RWPE1 (cell line): ENCODE data around the gene NT5DC4.
A peak's percentile ranks its signal among the peaks of the same experiment; 100 is the strongest.

Source experiments
- CTCF ChIA-PET: fragments of 350-600 bp; sonication (Branson Sonifier 250); formaldehyde crosslinking; extraction: SDS; loops from one replicate; lab custom pipeline; 2021; lab: Yijun Ruan, JAX
- POLR2A ChIA-PET: fragments of 400-600 bp; formaldehyde crosslinking; extraction: SDS; loops from one replicate; lab custom pipeline; 2020; ENCODE audit warnings: antibody characterized with exemption; ENCODE audit not compliant: low non-redundant PET; lab: Yijun Ruan, JAX
- DNase-seq: peaks from one replicate; pipeline ENCODE4 v3.0.0; 2012; ENCODE audit warnings: low spot score
- H3K27ac ChIP-seq: fragments of 450-650 bp; 2 replicates; pipeline ENCODE4 v1.5.1; 2017
- CTCF ChIP-seq: fragments of 450-650 bp; conservative IDR thresholded peaks from 2 replicates; pipeline ENCODE4 v1.5.1; 2017; ENCODE audit warnings: low read depth, mild to moderate bottlenecking

NT5DC4 gene

GRCh38 chr2:112682101-112682500 lies 38.7 kb upstream of the NT5DC4 start:
- POLR2A ChIA-PET: no interaction called here
- no peak for TF ChIP-seq CTCF
- CTCF ChIA-PET: interaction anchor here (0.9 kb wide), 1 partner anchor 45 kb away, joined by 4 read pairs; no protein-coding TSS in a partner anchor
- peak overlapping the region; percentile 52; the same call in 1 of the 2 replicates for H3K27ac ChIP-seq
- no peak for DNase-seq

- ChIA-PET CTCF (interaction anchor here (0.6 to 1.2 kb wide), 2 partner anchors 28 to 250 kb away, joined by 3 to 4 read pairs; partner anchors contain the start of gene RGPD8), POLR2A (no interaction called here)
- no peak for TF ChIP-seq CTCF
- DNase-seq: no peak
- no peak overlapping the region; the same call in 1 of the 2 replicates for H3K27ac ChIP-seq
Observed at GRCh38 chr2:112683550-112684414, 37.0 kb upstream of the NT5DC4 start.

GRCh38 chr2:112684415-112684775 lies 36.4 kb upstream of the NT5DC4 start:
- ChIA-PET CTCF (no interaction called here), POLR2A (no interaction called here)
- TF ChIP-seq CTCF: no peak
- H3K27ac ChIP-seq: no peak overlapping the region
- DNase-seq: no peak

DNA sequence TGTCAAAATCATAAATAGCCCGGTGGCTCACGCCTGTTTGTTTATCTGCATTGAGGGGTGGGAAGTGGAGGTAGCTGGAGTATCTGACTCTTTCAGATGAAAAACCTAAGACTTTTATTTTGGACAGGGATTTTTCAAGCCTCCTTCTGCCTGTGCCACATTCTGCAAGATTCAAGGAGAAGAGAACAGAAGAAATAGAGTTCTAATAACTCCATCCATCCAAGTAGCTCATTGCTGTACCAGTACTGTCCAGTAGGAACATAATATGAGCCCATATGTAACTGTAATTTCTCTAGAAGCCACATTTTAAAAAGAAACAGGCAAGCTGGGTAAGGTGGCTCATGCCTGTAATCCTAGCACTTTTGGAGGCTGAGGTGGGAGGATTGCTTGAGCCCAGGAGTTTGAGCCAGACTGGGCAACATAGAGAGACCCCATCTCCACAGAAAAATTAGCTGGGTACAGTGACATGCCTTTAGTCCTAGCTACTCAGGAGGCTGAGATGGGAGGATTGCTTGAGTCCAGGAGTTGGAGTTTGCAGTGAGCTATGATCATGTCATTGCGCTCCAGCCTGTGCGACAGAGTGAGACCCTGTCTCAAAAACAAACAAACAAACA lies 35.4 kb upstream of the NT5DC4 start:
- DNase-seq: no peak
- ChIA-PET POLR2A (no interaction called here), CTCF (interaction anchor here (0.6 kb wide), 1 partner anchor 132 kb away, joined by 4 read pairs; no protein-coding TSS in a partner anchor)
- H3K27ac ChIP-seq: no peak overlapping the region
- TF ChIP-seq CTCF: no peak

- POLR2A ChIA-PET: no interaction called here
- CTCF ChIA-PET: interaction anchor here (0.9 to 1.3 kb wide), 3 partner anchors 13 to 86 kb away, joined by 3 read pairs; no protein-coding TSS in a partner anchor
- DNase-seq: no peak
- TF ChIP-seq CTCF: no peak
- H3K27ac ChIP-seq: no peak overlapping the region
Observed at GRCh38 chr2:112686348-112687217, 34.2 kb upstream of the NT5DC4 start.

DNA sequence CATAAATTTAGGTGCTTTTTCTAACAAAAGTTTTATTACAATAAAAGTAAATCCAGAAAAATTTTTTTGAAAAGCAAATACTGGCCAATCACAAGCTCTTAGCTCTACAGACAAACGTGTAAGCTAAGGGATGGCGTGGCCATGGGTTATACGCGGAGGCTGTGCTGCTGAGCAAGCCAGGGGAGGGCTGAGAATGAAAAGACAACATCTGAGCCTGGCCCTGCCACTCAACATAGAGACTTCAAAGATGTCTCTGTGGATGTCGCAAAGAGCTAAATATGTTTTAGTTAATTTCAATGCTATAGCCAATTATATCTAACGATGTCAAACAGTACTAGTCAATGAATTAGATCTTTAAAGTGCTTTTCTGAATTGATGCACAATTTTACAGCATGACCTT lies 33.3 kb upstream of the NT5DC4 start:
- no peak for TF ChIP-seq CTCF
- CTCF ChIA-PET: interaction anchor here (0.9 to 1.3 kb wide), 3 partner anchors 14 to 87 kb away, joined by 3 read pairs; no protein-coding TSS in a partner anchor
- no peak for DNase-seq
- POLR2A ChIA-PET: no interaction called here
- no peak overlapping the region for H3K27ac ChIP-seq
